Keratinocyte (primary cell): ENCODE data around the gene TSTD2.

Experiments used
- EZH2 ChIP-seq: IDR thresholded peaks from one replicate; pipeline ENCODE4 v1.6.1; 2012; ENCODE audit warnings: inconsistent platforms, mild to moderate bottlenecking, low read length, moderate library complexity
- TF ChIP-seq, protein P1 (sequence below), 3 experiments: IDR thresholded peaks in 1 of 3; conservative IDR thresholded peaks in 1 of 3; optimal IDR thresholded peaks in 1 of 3; 2 replicates in 2 of 3; 3 replicates in 1 of 3; pipeline versions ENCODE3 to v1.5.1; 2011; ENCODE audit warnings: low read length in 3 of 3, mild to moderate bottlenecking in 3 of 3, moderate library complexity in 2 of 3, control low read depth in 1 of 3, inconsistent platforms in 1 of 3; ENCODE audit not compliant: insufficient read depth in 2 of 3; ENCODE audit errors: extremely low read depth in 1 of 3

DNA sequence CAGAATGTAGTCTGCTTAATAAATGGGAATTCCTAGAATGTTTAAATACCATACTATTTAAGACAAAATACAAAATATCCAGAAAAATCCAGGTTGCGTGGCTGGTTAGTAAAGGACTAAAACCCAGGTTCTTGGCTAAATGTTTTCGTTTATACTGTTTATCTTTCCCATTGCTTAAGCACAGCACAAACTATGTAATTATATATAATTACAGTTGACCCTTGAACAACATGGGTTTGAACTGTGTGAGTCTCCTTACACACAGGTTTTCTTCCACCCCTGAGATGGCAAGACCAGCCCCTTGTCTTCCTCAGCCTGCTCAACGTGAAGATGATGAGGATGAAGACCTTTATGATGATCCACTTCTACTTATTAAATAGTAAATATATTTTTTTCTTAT, 39.2 kb upstream of the TSTD2 start:
- TF ChIP-seq, protein P1, sequence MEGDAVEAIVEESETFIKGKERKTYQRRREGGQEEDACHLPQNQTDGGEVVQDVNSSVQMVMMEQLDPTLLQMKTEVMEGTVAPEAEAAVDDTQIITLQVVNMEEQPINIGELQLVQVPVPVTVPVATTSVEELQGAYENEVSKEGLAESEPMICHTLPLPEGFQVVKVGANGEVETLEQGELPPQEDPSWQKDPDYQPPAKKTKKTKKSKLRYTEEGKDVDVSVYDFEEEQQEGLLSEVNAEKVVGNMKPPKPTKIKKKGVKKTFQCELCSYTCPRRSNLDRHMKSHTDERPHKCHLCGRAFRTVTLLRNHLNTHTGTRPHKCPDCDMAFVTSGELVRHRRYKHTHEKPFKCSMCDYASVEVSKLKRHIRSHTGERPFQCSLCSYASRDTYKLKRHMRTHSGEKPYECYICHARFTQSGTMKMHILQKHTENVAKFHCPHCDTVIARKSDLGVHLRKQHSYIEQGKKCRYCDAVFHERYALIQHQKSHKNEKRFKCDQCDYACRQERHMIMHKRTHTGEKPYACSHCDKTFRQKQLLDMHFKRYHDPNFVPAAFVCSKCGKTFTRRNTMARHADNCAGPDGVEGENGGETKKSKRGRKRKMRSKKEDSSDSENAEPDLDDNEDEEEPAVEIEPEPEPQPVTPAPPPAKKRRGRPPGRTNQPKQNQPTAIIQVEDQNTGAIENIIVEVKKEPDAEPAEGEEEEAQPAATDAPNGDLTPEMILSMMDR (optimal IDR thresholded peaks at IDR 0.05 in 1 of 3, IDR thresholded peaks at IDR 0.05 in 1 of 3, conservative IDR thresholded peaks at IDR 0.05 in 1 of 3; ENCODE audit: extremely low read depth in 1 of 3, insufficient read depth in 2 of 3, low read length in 3 of 3): no peak
- no peak for TF ChIP-seq EZH2
